K562 (cell line): Measurements from ENCODE around the gene EMC9. TPM values are rescaled to one million over a fixed set of nuclear protein-coding genes. Genes with fewer than 3 reads are reported as not detected.

Source experiments
- EP400 ChIP-seq: fragments of 450-650 bp; IDR thresholded peaks from 2 replicates; pipeline ENCODE4 v1.6.1; 2017; ENCODE audit warnings: antibody characterized with exemption, mild to moderate bottlenecking, moderate library complexity
- HNRNPH1 ChIP-seq: fragments of 200-400 bp; formaldehyde crosslinking; optimal IDR thresholded peaks from 2 replicates; pipeline ENCODE3; 2017; ENCODE audit warnings: low read depth, mild to moderate bottlenecking, low read length, moderate library complexity
- MAFG ChIP-seq: fragments of 450-650 bp; conservative IDR thresholded peaks from 2 replicates; pipeline ENCODE4 v1.6.1; 2016; ENCODE audit warnings: missing genetic modification characterization, missing compliant biosample characterization
- MTA2 ChIP-seq: fragments of 450-650 bp; IDR thresholded peaks from 2 replicates; pipeline ENCODE4 v1.6.1; 2016; ENCODE audit warnings: low read depth
- MXD1 ChIP-seq: fragments of 250-450 bp; sonication (Bioruptor Pico); IDR thresholded peaks from 2 replicates; pipeline ENCODE4 v1.8.0; 2021; ENCODE audit warnings: borderline replicate concordance, mild to moderate bottlenecking, moderate library complexity; ENCODE audit not compliant: poor library complexity, severe bottlenecking
- NEUROD1 ChIP-seq: fragments of 150-350 bp; IDR thresholded peaks from 2 replicates; pipeline ENCODE4 v1.6.1; 2014; ENCODE audit warnings: borderline replicate concordance, low read length, low read depth; ENCODE audit not compliant: partially characterized antibody
- RBFOX2 ChIP-seq: fragments of 200-400 bp; formaldehyde crosslinking; IDR thresholded peaks from 2 replicates; pipeline ENCODE4 v1.6.1; 2017; ENCODE audit warnings: low read depth, mild to moderate bottlenecking, low read length, moderate library complexity
- SAP30 ChIP-seq: fragments of 200-600 bp; sonication (generic); IDR thresholded peaks from 2 replicates; pipeline ENCODE4 v1.6.1; 2012; ENCODE audit warnings: borderline replicate concordance, low read depth, mild to moderate bottlenecking, moderate library complexity, low read length, control low read depth, inconsistent platforms; ENCODE audit not compliant: insufficient read depth, poor library complexity, severe bottlenecking
- SIN3A ChIP-seq, 2 experiments: fragments of 150-350 bp in 1 of 2; IDR thresholded peaks; 2 replicates each; pipeline ENCODE4 v1.6.1; 2011 to 2016; ENCODE audit warnings: borderline replicate concordance in 2 of 2, low read depth in 2 of 2, low read length in 2 of 2, mild to moderate bottlenecking in 2 of 2, moderate library complexity in 2 of 2; ENCODE audit not compliant: control insufficient read depth in 1 of 2
- STAT5B ChIP-seq: fragments of 250-450 bp; sonication (Bioruptor Pico); IDR thresholded peaks from 2 replicates; pipeline ENCODE4 v1.8.0; 2021; ENCODE audit warnings: mild to moderate bottlenecking, inconsistent platforms
- TAF15 ChIP-seq: fragments of 200-400 bp; formaldehyde crosslinking; IDR thresholded peaks from 2 replicates; pipeline ENCODE4 v1.6.1; 2017; ENCODE audit warnings: mild to moderate bottlenecking, low read depth, low read length, moderate library complexity
- TRIM28 ChIP-seq: fragments of 450-650 bp; IDR thresholded peaks from 2 replicates; pipeline ENCODE4 v1.6.1; 2017
- TSC22D4 ChIP-seq: fragments of 450-650 bp; IDR thresholded peaks from 2 replicates; pipeline ENCODE4 v1.6.1; 2016; ENCODE audit warnings: missing genetic modification characterization, missing biosample characterization, control low read depth
- ZNF282 ChIP-seq: sonication (generic); formaldehyde crosslinking; IDR thresholded peaks from 2 replicates; pipeline ENCODE4 v1.8.1; 2023; ENCODE audit warnings: missing genetic modification reagents
- ZNF583 ChIP-seq: fragments of 250-450 bp; sonication (Bioruptor Pico); IDR thresholded peaks from 2 replicates; pipeline ENCODE4 v1.4.0; 2020
- polyA plus RNA-seq, 8 experiments: library from polyadenylated mRNA; depleted of rRNA in 4 of 8; stranded (reverse) in 5 of 8; unstranded in 3 of 8; fragments of >200 nt; fragmentation: Nextera tagmentation in 2 of 8; fragmentation: Illumina TruSeq in 1 of 8; extraction: Ambion mirVana in 2 of 8; extraction: Trizol in 1 of 8; gene quantifications; 2 replicates each; pipeline versions ENCODE4 v1.2.1 to v1.2.3, GENCODE V29; 2011 to 2014; ENCODE audit warnings: inconsistent platforms in 1 of 8, missing spikeins in 1 of 8
- total RNA-seq, 7 experiments: library from RNA; depleted of rRNA in 6 of 7; stranded (reverse); fragments of >200 nt in 6 of 7; fragmentation: Illumina TruSeq in 2 of 7; extraction: Trizol in 2 of 7; gene quantifications; 2 replicates each; pipeline versions ENCODE4 v1.2.1 to v1.2.3, GENCODE V29; 2011 to 2021; ENCODE audit warnings: low replicate concordance in 1 of 7
- TF ChIP-seq, protein P1 (sequence below): fragments of 250-450 bp; sonication (Bioruptor Pico); IDR thresholded peaks from 2 replicates; pipeline ENCODE4 v1.8.0; 2022; ENCODE audit warnings: inconsistent platforms
- TF ChIP-seq, protein P2 (sequence below): fragments of 200-800 bp; sonication (Bioruptor generic); IDR thresholded peaks from 2 replicates; pipeline ENCODE4 v1.6.1; 2017; ENCODE audit warnings: missing genetic modification characterization, missing compliant biosample characterization
- TF ChIP-seq, protein P3 (sequence below): sonication (generic); formaldehyde crosslinking; IDR thresholded peaks from 2 replicates; pipeline ENCODE4 v1.8.0; 2023; ENCODE audit warnings: missing genetic modification reagents, mild to moderate bottlenecking, borderline replicate concordance

The EMC9 gene
- total and polyA plus RNA-seq, 9 of the 15 experiments (the other 6 are each of a cell fraction or from before 2014, with no cell fraction given): 3.1 to 13.2 (median 7.8) TPM

DNA sequence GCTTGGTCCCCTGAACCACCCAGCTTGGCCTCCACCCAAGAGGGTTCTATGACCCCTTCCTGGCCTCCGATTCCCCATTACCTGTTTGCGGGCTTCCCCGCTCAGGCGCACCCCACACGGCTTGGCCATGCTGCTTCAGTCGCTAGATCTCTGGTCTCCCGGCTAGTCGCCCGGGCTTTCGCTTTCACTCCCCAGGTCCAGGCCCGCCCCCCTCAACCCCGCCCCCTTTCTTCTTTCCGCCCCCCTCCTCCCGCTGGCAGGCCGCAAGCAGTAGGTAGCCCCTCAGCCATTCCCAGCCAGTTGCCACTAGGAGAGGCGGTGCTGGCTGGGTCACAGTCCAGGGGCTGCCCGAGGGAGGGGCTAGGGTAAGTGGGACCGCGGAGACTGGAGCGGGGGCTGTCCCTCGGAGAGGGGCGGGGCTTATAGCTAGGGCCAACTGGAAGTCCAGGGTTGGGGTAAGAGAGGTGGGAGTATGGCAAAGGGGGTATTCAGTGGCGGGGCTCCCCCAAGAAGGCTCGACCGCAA, 5.1 kb upstream of the EMC9 start, which contains the start of gene PSME2 (continued):
- TF ChIP-seq, protein P1, sequence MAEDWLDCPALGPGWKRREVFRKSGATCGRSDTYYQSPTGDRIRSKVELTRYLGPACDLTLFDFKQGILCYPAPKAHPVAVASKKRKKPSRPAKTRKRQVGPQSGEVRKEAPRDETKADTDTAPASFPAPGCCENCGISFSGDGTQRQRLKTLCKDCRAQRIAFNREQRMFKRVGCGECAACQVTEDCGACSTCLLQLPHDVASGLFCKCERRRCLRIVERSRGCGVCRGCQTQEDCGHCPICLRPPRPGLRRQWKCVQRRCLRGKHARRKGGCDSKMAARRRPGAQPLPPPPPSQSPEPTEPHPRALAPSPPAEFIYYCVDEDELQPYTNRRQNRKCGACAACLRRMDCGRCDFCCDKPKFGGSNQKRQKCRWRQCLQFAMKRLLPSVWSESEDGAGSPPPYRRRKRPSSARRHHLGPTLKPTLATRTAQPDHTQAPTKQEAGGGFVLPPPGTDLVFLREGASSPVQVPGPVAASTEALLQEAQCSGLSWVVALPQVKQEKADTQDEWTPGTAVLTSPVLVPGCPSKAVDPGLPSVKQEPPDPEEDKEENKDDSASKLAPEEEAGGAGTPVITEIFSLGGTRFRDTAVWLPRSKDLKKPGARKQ (CRISPR knock-in tag): no peak
- TF ChIP-seq SIN3A (IDR thresholded peaks at IDR 0.05; ENCODE audit: borderline replicate concordance in 2 of 2, control insufficient read depth in 1 of 2, low read depth in 2 of 2, low read length in 2 of 2) (peak; percentile 68 to 70; a peak in 2 of 4 replicates), NEUROD1 (no peak), SAP30 (peak; percentile 66), MAFG (tag) (no peak), ZNF583 (no peak), EP400 (peak; percentile 35; the same call in 1 of the 2 replicates), HNRNPH1 (no peak), TRIM28 (no peak), MXD1 (CRISPR knock-in tag) (no peak), RBFOX2 (0 out of 2 replicates have a peak, but pooled peaks have one; percentile 8), MTA2 (no peak), TSC22D4 (tag) (no peak), ZNF282 (CRISPR knock-in tag) (no peak), STAT5B (CRISPR knock-in tag) (no peak), TAF15 (no peak)
- TF ChIP-seq, protein P2, sequence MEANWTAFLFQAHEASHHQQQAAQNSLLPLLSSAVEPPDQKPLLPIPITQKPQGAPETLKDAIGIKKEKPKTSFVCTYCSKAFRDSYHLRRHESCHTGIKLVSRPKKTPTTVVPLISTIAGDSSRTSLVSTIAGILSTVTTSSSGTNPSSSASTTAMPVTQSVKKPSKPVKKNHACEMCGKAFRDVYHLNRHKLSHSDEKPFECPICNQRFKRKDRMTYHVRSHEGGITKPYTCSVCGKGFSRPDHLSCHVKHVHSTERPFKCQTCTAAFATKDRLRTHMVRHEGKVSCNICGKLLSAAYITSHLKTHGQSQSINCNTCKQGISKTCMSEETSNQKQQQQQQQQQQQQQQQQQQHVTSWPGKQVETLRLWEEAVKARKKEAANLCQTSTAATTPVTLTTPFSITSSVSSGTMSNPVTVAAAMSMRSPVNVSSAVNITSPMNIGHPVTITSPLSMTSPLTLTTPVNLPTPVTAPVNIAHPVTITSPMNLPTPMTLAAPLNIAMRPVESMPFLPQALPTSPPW (CRISPR knock-in tag): peak; percentile 87
- TF ChIP-seq, protein P3, sequence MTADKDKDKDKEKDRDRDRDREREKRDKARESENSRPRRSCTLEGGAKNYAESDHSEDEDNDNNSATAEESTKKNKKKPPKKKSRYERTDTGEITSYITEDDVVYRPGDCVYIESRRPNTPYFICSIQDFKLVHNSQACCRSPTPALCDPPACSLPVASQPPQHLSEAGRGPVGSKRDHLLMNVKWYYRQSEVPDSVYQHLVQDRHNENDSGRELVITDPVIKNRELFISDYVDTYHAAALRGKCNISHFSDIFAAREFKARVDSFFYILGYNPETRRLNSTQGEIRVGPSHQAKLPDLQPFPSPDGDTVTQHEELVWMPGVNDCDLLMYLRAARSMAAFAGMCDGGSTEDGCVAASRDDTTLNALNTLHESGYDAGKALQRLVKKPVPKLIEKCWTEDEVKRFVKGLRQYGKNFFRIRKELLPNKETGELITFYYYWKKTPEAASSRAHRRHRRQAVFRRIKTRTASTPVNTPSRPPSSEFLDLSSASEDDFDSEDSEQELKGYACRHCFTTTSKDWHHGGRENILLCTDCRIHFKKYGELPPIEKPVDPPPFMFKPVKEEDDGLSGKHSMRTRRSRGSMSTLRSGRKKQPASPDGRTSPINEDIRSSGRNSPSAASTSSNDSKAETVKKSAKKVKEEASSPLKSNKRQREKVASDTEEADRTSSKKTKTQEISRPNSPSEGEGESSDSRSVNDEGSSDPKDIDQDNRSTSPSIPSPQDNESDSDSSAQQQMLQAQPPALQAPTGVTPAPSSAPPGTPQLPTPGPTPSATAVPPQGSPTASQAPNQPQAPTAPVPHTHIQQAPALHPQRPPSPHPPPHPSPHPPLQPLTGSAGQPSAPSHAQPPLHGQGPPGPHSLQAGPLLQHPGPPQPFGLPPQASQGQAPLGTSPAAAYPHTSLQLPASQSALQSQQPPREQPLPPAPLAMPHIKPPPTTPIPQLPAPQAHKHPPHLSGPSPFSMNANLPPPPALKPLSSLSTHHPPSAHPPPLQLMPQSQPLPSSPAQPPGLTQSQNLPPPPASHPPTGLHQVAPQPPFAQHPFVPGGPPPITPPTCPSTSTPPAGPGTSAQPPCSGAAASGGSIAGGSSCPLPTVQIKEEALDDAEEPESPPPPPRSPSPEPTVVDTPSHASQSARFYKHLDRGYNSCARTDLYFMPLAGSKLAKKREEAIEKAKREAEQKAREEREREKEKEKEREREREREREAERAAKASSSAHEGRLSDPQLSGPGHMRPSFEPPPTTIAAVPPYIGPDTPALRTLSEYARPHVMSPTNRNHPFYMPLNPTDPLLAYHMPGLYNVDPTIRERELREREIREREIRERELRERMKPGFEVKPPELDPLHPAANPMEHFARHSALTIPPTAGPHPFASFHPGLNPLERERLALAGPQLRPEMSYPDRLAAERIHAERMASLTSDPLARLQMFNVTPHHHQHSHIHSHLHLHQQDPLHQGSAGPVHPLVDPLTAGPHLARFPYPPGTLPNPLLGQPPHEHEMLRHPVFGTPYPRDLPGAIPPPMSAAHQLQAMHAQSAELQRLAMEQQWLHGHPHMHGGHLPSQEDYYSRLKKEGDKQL (CRISPR knock-in tag): no peak
